ENCODE results near the gene CCDC71. TPM values are rescaled to one million over a fixed set of nuclear protein-coding genes. Genes with fewer than 3 reads are reported as not detected.

The CCDC71 gene
- total and polyA plus RNA-seq, 2 experiments from 2014 or later: 0.60 to 36.5 TPM

DNA sequence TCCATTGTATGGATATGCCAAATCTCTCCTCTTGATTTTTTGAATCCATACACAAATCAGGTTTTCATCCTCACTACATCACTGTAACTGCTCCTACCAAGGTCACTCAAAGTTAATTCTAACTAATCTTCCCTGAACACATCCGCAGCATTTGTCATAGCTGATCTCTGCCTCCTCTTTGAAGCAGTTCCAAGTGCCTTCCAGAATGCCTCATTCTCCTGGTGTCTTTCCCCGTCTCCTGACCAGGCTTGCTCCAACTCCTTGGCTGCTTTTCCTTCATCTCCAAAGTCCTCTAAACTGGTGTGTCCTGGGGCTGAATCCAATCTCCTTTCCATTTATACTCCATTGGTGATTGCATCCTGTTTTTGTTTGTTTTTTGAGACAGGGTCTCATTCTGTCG lies 32.0 kb upstream of the CCDC71 start:
- no peaks in the 10 kb centered on the region for H4K20me1 ChIP-seq (ENCODE audit: insufficient read depth, poor library complexity, severe bottlenecking)
- no peaks in the 10 kb centered on the region for H3K79me2 ChIP-seq
- no peaks in the 10 kb centered on the region for H3K27me3 ChIP-seq
- no peaks in the 10 kb centered on the region for H3K36me3 ChIP-seq (replicated peaks; ENCODE audit: insufficient read depth, low read depth)
- 91% methylated on average over 3 of the region's 3 CpGs for WGBS (ENCODE audit: low lambda C conversion rate, missing lambda C conversion rate)
- TF ChIP-seq, protein P1, sequence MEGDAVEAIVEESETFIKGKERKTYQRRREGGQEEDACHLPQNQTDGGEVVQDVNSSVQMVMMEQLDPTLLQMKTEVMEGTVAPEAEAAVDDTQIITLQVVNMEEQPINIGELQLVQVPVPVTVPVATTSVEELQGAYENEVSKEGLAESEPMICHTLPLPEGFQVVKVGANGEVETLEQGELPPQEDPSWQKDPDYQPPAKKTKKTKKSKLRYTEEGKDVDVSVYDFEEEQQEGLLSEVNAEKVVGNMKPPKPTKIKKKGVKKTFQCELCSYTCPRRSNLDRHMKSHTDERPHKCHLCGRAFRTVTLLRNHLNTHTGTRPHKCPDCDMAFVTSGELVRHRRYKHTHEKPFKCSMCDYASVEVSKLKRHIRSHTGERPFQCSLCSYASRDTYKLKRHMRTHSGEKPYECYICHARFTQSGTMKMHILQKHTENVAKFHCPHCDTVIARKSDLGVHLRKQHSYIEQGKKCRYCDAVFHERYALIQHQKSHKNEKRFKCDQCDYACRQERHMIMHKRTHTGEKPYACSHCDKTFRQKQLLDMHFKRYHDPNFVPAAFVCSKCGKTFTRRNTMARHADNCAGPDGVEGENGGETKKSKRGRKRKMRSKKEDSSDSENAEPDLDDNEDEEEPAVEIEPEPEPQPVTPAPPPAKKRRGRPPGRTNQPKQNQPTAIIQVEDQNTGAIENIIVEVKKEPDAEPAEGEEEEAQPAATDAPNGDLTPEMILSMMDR (IDR thresholded peaks at IDR 0.05; ENCODE audit: poor library complexity): no peak
- no peak for TF ChIP-seq EZH2 (IDR thresholded peaks at IDR 0.05; ENCODE audit: borderline replicate concordance)
- TF ChIP-seq EZH2phosphoT487 (IDR thresholded peaks at IDR 0.05; ENCODE audit: low read depth, severe bottlenecking, unreplicated experiment): no peak
- H3K9me2 ChIP-seq (replicated peaks; ENCODE audit: insufficient read depth): no peaks in the 10 kb centered on the region
- H3K4me2 ChIP-seq: no peak overlapping the region
- no peak overlapping the region for H3K27ac ChIP-seq
- DNase-seq (ENCODE audit: low spot score): no peak
- no peak overlapping the region for H2AFZ ChIP-seq
- no peaks in the 10 kb centered on the region for H3K9me3 ChIP-seq (ENCODE audit: low read depth)
- no peaks in the 10 kb centered on the region for H3K4me1 ChIP-seq (ENCODE audit: insufficient read depth)
- no peak overlapping the region for H3K4me3 ChIP-seq

DNA sequence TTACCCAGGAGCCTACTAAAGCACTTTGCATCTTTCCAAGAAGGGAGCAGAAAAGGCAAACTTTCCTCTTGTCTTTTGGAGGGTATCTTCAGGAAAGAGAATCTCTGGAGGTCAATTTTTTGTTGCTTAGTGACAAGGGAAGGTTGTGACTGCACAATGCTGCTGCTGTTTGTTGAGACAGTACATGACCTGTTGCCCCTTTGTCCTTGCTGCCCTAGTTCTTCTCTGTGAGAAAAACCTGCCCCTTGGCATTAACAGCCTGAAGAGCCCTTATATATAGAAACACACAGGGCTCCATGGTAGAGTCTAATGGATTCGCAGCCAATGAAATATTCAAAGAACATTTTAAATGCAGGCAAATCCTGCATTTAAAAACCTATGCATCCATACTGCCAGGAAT lies 25.6 kb upstream of the CCDC71 start:
- no peak for DNase-seq (ENCODE audit: low spot score)
- Histone ChIP-seq H3K9me2 (replicated peaks; ENCODE audit: insufficient read depth) (no peaks in the 10 kb centered on the region), H3K27me3 (no peaks in the 10 kb centered on the region), H2AFZ (no peak overlapping the region), H4K20me1 (ENCODE audit: insufficient read depth, poor library complexity, severe bottlenecking) (no peaks in the 10 kb centered on the region), H3K4me2 (no peak overlapping the region), H3K4me3 (no peak overlapping the region), H3K79me2 (no peaks in the 10 kb centered on the region), H3K9me3 (ENCODE audit: low read depth) (no peaks in the 10 kb centered on the region), H3K4me1 (ENCODE audit: insufficient read depth) (no peaks in the 10 kb centered on the region), H3K36me3 (replicated peaks; ENCODE audit: insufficient read depth, low read depth) (no peaks in the 10 kb centered on the region), H3K27ac (no peak overlapping the region)
- TF ChIP-seq, protein P1 (IDR thresholded peaks at IDR 0.05; ENCODE audit: poor library complexity): no peak
- TF ChIP-seq EZH2phosphoT487 (IDR thresholded peaks at IDR 0.05; ENCODE audit: low read depth, severe bottlenecking, unreplicated experiment): no peak
- TF ChIP-seq EZH2 (IDR thresholded peaks at IDR 0.05; ENCODE audit: borderline replicate concordance): no peak
- 90% methylated on average over 1 of the region's 1 CpG for WGBS (ENCODE audit: low lambda C conversion rate, missing lambda C conversion rate)

DNA sequence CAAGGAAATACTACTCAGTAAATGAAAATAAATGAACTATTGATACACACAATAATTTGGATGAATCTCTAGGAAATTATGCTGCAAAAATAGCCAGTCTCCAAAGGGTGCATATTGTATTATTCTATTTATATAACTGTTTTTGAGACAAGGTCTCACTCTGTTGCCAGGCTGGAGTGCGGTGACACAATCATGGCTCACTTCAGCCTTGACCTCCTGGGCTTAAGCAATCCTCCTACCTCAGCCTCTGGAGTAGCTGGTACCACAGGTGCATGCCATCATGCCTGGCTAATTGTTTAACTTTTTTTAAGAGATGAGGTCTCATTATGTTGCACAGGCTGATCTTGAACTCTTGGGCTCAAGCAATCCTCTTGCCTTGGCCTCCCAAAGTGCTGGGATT lies 17.7 kb upstream of the CCDC71 start:
- no peak overlapping the region for H2AFZ ChIP-seq
- H3K79me2 ChIP-seq: no peaks in the 10 kb centered on the region
- no peak overlapping the region for H3K4me2 ChIP-seq
- H3K36me3 ChIP-seq (replicated peaks; ENCODE audit: insufficient read depth, low read depth): no peaks in the 10 kb centered on the region
- no peaks in the 10 kb centered on the region for H3K27me3 ChIP-seq
- 94% methylated on average over 1 of the region's 1 CpG for WGBS (ENCODE audit: low lambda C conversion rate, missing lambda C conversion rate)
- H4K20me1 ChIP-seq (ENCODE audit: insufficient read depth, poor library complexity, severe bottlenecking): no peaks in the 10 kb centered on the region
- H3K27ac ChIP-seq: no peak overlapping the region
- H3K4me1 ChIP-seq (ENCODE audit: insufficient read depth): no peaks in the 10 kb centered on the region
- TF ChIP-seq EZH2phosphoT487 (IDR thresholded peaks at IDR 0.05; ENCODE audit: low read depth, severe bottlenecking, unreplicated experiment) (no peak), EZH2 (IDR thresholded peaks at IDR 0.05; ENCODE audit: borderline replicate concordance) (no peak)
- TF ChIP-seq, protein P1 (IDR thresholded peaks at IDR 0.05; ENCODE audit: poor library complexity): no peak
- no peak for DNase-seq (ENCODE audit: low spot score)
- no peaks in the 10 kb centered on the region for H3K9me2 ChIP-seq (replicated peaks; ENCODE audit: insufficient read depth)
- no peaks in the 10 kb centered on the region for H3K9me3 ChIP-seq (ENCODE audit: low read depth)
- no peak overlapping the region for H3K4me3 ChIP-seq

DNA sequence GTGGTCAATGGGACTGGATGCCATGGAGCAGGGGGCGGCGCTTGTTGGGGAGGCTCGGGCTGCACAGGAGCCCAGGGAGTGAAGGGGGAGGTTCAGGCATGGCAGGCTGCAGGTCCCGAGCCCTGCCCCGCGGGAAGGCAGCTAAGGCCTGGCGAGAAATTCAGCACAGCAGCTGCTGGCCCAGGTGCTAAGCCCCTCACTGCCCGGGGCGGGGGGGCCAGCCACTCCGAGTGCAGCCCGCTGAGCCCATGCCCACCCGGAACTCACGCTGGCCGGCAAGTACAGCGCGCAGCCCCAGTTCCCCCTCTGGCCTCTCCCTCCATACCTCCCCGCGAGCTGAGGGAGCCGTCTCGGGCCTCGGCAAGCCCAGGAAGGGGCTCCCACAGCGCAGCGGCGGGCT lies 16.6 kb upstream of the CCDC71 start:
- Histone ChIP-seq H3K9me3 (ENCODE audit: low read depth) (no peaks in the 10 kb centered on the region), H2AFZ (no peak overlapping the region), H3K4me2 (no peak overlapping the region), H3K27ac (no peak overlapping the region), H3K4me3 (no peak overlapping the region), H3K4me1 (ENCODE audit: insufficient read depth) (no peaks in the 10 kb centered on the region), H3K79me2 (no peaks in the 10 kb centered on the region), H3K9me2 (replicated peaks; ENCODE audit: insufficient read depth) (no peaks in the 10 kb centered on the region), H3K36me3 (replicated peaks; ENCODE audit: insufficient read depth, low read depth) (no peaks in the 10 kb centered on the region), H4K20me1 (ENCODE audit: insufficient read depth, poor library complexity, severe bottlenecking) (no peaks in the 10 kb centered on the region), H3K27me3 (no peaks in the 10 kb centered on the region)
- TF ChIP-seq, protein P1 (IDR thresholded peaks at IDR 0.05; ENCODE audit: poor library complexity): no peak
- no peak for TF ChIP-seq EZH2phosphoT487 (IDR thresholded peaks at IDR 0.05; ENCODE audit: low read depth, severe bottlenecking, unreplicated experiment)
- DNase-seq (ENCODE audit: low spot score): no peak
- WGBS (ENCODE audit: low lambda C conversion rate, missing lambda C conversion rate): 94% methylated on average over 17 of the region's 24 CpGs

Measured in hepatocyte (in vitro differentiated cells).